Esophagus squamous epithelium (tissue), 5 donors: ENCODE results near the gene RIMBP2. TPM values are rescaled to one million over a fixed set of nuclear protein-coding genes. Genes with fewer than 3 reads are reported as not detected.

ENCODE experiments used
- DNase-seq: peaks from one replicate; lab custom pipeline; 2025; lab: John Stamatoyannopoulos, UW
- H3K27ac ChIP-seq, 4 donors: fragments of 200-600 bp; sonication (generic); one replicate each; pipeline ENCODE4 v1.5.1; 2016 to 2019; ENCODE audit warnings: mild to moderate bottlenecking in 1 of 4
- H3K27me3 ChIP-seq, 4 donors: fragments of 200-600 bp; sonication (generic); 1 replicate in 3 of 4; 2 replicates in 1 of 4; pipeline versions ENCODE4 v1.5.1 to v1.6.0; 2017 to 2021; ENCODE audit warnings: antibody characterized with exemption in 1 of 4
- H3K36me3 ChIP-seq, 3 donors: fragments of 200-600 bp; sonication (generic); one replicate each; pipeline ENCODE4 v1.5.1; 2016 to 2019
- H3K4me1 ChIP-seq, 3 donors: fragments of 200-600 bp; sonication (generic); one replicate each; pipeline ENCODE4 v1.5.1; 2017 to 2019
- H3K4me3 ChIP-seq, 4 donors: fragments of 200-600 bp; sonication (generic); 1 replicate in 3 of 4; 2 replicates in 1 of 4; pipeline ENCODE4 v1.5.1; 2016 to 2019; ENCODE audit warnings: mild to moderate bottlenecking in 2 of 4, moderate library complexity in 1 of 4
- H3K9me3 ChIP-seq, 3 donors: fragments of 200-600 bp; sonication (generic); one replicate each; pipeline ENCODE4 v1.5.1; 2016 to 2019
- CTCF ChIP-seq, 6 experiments: fragments of 450-650 bp in 4 of 6; fragments of 200-600 bp in 2 of 6; sonication (generic) in 2 of 6; IDR thresholded peaks; one replicate each; pipeline ENCODE4 v1.5.1; 2016 to 2019; ENCODE audit warnings: antibody characterized with exemption in 6 of 6, mild to moderate bottlenecking in 4 of 6, moderate library complexity in 4 of 6
- POLR2A ChIP-seq, 4 donors: fragments of 450-650 bp; IDR thresholded peaks; one replicate each; pipeline ENCODE4 v1.6.1; 2017; ENCODE audit warnings: antibody characterized with exemption in 4 of 4, mild to moderate bottlenecking in 4 of 4, moderate library complexity in 3 of 4
- WGBS, 2 donors: methylation state at CpG; one replicate each; pipeline ENCODE4 v1.1.5; 2018; 5-methylcytosine and 5-hydroxymethylcytosine counted together
- intact Hi-C: fragments of 100-400 bp; cut with DNase I; formaldehyde crosslinking; loops from one replicate; pipeline ENCODE4 v1.15.0; 2022
- total RNA-seq, 4 donors: library from RNA; depleted of rRNA; stranded (reverse); fragments of >200 nt; gene quantifications; one replicate each; pipeline ENCODE4 v1.1.0, GENCODE V29; 2016
- donor health status: DM: yes; HTN: yes; CAD: no.

Gene RIMBP2
- total RNA-seq, 4 donors from 2014 or later: 0.08 to 0.76 (median 0.46) TPM

- 78 to 83% methylated on average over 6 of the region's 6 CpGs for WGBS, 2 donors
- H3K4me3 ChIP-seq: no peak overlapping the region
- no peaks in the 10 kb centered on the region for H3K9me3 ChIP-seq
- H3K4me1 ChIP-seq: no peaks in the 10 kb centered on the region
- TF ChIP-seq CTCF (IDR thresholded peaks at IDR 0.05) (no peak), POLR2A (IDR thresholded peaks at IDR 0.05) (no peak)
- no peak for DNase-seq
- intact Hi-C loops: no loop called here
- H3K27ac ChIP-seq: no peak overlapping the region
- no peaks in the 10 kb centered on the region for H3K27me3 ChIP-seq
- H3K36me3 ChIP-seq: no peaks in the 10 kb centered on the region
These were observed 314.4 kb downstream of the RIMBP2 start for GRCh38 chr12:130401703-130402102.

- intact Hi-C loops: no loop called here
- DNase-seq: no peak
- TF ChIP-seq POLR2A (IDR thresholded peaks at IDR 0.05) (no peak), CTCF (IDR thresholded peaks at IDR 0.05) (no peak)
- H3K4me3 ChIP-seq: no peak overlapping the region
- no peaks in the 10 kb centered on the region for H3K9me3 ChIP-seq
- no peaks in the 10 kb centered on the region for H3K36me3 ChIP-seq
- peaks cover 0 to 6% (median 1%) of the 10 kb centered on the region in 4 donors for H3K27me3 ChIP-seq
- H3K27ac ChIP-seq: no peak overlapping the region
- 76 to 80% methylated on average over 12 of the region's 12 CpGs for WGBS, 2 donors
- no peaks in the 10 kb centered on the region for H3K4me1 ChIP-seq
These were observed 317.8 kb downstream of the RIMBP2 start for GRCh38 chr12:130398100-130398848.

- intact Hi-C loops: no loop called here
- Histone ChIP-seq H3K9me3 (no peaks in the 10 kb centered on the region), H3K36me3 (no peaks in the 10 kb centered on the region), H3K4me3 (no peak overlapping the region), H3K4me1 (no peaks in the 10 kb centered on the region), H3K27me3 (peaks cover 0 to 6% (median 1%) of the 10 kb centered on the region in 4 donors), H3K27ac (no peak overlapping the region)
- no peak for DNase-seq
- no peak for TF ChIP-seq POLR2A (IDR thresholded peaks at IDR 0.05)
- no peak for TF ChIP-seq CTCF (IDR thresholded peaks at IDR 0.05)
- 43% methylated on average over 2 of the region's 2 CpGs for WGBS, 2 donors
These were observed 319.4 kb downstream of the RIMBP2 start for GRCh38 chr12:130396667-130397066.

- 57 to 59% methylated on average over 4 of the region's 4 CpGs for WGBS, 2 donors
- intact Hi-C loops: no loop called here
- DNase-seq: no peak
- no peaks in the 10 kb centered on the region for H3K36me3 ChIP-seq
- TF ChIP-seq POLR2A (IDR thresholded peaks at IDR 0.05): no peak
- TF ChIP-seq CTCF (IDR thresholded peaks at IDR 0.05): no peak
- H3K9me3 ChIP-seq: no peaks in the 10 kb centered on the region
- H3K4me3 ChIP-seq: no peak overlapping the region
- peaks cover 0 to 11% (median 1%) of the 10 kb centered on the region in 4 donors for H3K27me3 ChIP-seq
- no peaks in the 10 kb centered on the region for H3K4me1 ChIP-seq
- no peak overlapping the region for H3K27ac ChIP-seq
These were observed 321.2 kb downstream of the RIMBP2 start for GRCh38 chr12:130394906-130395305.

GRCh38 chr12:130391186-130391585, 324.9 kb downstream of the RIMBP2 start:
- intact Hi-C loops: no loop called here
- H3K4me3 ChIP-seq: no peak overlapping the region
- H3K27me3 ChIP-seq: peaks cover 0 to 11% (median 1%) of the 10 kb centered on the region in 4 donors
- WGBS, 2 donors: 55 to 60% methylated on average over 14 of the region's 14 CpGs
- H3K9me3 ChIP-seq: no peaks in the 10 kb centered on the region
- no peaks in the 10 kb centered on the region for H3K4me1 ChIP-seq
- no peak for DNase-seq
- H3K27ac ChIP-seq: no peak overlapping the region
- H3K36me3 ChIP-seq: no peaks in the 10 kb centered on the region
- TF ChIP-seq POLR2A (IDR thresholded peaks at IDR 0.05): no peak
